ENCODE results near the gene GJD4.

Gene GJD4

GRCh38 chr10:35626971-35627507 is 21.9 kb downstream of the GJD4 start:
- no peak for DNase-seq (ENCODE audit: low spot score)

DNA sequence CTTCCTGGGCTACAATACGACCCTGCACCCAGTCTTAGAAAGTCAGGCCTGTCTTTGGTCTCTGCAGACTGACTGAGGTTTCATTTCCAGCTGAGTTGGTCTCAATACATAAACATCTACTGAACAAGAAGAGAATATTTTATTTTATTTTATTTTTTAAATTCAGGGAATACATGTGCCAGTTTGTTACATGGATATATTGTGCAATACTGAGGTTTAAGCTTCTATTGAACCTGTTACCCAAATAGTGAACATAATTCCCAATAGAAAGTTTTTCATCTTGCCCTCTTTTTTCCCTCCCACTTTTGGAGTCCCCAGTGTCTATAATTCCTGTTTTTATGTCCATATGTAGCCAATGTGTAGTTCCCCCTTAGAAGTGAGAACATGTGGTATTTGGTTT is 26.3 kb downstream of the GJD4 start:
- DNase-seq (ENCODE audit: low spot score), result no peak

DNA sequence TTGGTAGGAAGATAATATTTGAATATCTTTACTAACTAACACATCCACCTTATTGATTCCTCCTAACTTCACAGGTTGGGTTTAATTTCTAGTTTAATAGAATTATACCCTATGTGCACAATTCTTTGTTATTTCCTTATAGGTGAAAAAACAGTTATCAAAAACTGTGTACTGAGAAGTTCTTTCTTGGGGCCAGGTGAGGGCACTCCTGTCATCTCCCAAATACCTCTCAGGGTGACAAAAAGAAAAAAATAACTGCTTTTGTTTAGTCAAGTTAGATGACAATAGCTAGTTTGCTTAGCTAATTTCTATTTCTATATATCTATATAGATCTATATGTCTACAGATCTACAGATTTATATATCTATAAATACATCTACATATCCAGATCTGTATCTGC is 26.9 kb downstream of the GJD4 start:
- no peak for DNase-seq (ENCODE audit: low spot score)

DNA sequence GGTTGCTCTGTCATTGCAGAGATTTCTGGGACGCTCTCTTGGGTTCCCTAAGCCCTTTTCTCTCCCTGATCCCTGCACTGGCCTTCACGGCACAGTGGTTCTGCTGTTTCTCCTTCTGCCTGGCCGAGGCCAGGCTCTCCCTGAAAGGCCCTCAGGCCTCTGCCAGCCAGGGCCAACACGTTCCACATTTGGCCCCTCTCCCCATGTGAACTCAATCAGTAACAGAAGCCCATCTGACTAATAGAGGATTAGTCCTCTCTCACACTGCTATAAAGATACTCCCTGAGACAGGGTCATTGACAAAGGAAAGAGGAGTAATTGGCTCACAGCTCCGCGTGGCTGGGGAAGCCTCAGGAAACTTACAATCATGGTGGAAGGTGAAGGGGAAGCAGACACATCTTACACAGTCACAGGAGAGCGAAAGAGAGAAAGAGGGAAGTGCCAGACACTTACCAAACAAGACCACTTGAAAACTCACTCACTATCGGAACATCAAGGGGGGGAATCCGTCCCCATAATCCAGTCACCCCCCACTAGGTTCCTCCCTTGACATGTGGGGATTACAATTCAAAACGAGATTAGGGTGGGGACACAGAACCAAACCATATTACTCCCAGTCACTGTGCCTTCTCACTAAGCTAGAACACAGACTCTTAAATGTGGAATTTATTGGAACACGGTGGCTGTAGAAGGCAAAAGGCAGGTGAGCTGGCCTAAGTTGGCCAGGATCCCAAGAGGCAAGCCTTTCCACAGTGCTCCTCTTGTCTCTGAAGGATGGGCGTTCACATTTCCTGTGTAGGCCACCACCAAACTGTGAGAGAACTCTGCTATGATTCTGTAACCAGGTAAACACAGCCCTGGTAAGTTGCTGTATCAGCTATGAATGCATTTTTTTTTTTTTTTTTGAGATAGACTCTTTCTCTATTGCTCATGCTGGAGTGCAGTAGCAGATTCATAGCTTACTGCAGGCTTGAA is 28.2 kb downstream of the GJD4 start:
- no peak for DNase-seq (ENCODE audit: low spot score)

DNA sequence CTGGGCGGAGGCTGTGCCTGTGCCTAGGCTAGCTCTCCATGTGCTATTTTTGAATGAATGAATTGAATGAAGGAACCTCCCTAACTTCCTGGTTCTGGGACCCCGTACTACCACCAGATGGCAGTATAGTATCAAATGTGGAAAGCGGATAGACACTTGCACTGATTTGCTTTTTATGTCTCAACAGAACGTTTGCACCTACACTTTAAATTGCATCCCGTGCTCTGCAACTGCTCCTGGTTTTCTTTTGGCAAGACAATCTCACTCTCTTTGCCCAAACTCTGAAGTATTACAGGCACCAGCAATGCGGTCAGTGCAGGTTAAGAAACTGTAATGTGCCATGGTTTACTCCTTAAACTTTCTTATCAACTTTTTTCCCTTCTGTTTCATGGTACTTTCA is 30.4 kb downstream of the GJD4 start:
- peak; percentile 83 for DNase-seq (ENCODE audit: low spot score)

DNA sequence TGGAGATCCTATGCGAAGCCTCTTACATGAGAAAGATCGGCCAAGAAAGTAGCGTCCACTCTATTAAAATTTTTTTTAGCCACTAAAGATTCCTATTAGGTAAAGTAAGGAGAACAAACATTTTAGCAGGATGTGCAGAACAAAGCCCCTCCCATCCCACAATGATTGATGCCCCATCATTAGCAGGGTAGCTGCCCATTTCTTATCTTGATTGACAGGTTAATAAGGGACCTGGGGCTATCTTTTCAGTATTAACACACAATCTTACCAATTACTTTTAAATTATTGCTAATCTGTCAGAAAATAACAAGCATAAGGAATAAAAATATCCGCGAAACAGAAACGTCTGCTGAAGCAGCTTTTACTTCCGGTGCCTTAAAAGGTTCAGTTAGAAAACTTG is 31.8 kb downstream of the GJD4 start:
- DNase-seq (ENCODE audit: low spot score), result no peak

GRCh38 chr10:35637462-35637861 is 32.3 kb downstream of the GJD4 start:
- no peak for DNase-seq (ENCODE audit: low spot score)

- DNase-seq (ENCODE audit: low spot score), result no peak
Observed at GRCh38 chr10:35638101-35638500, 33.0 kb downstream of the GJD4 start.

GRCh38 chr10:35639021-35639727 is 34.0 kb downstream of the GJD4 start:
- no peak for DNase-seq (ENCODE audit: low spot score)

- peak; percentile 29 for DNase-seq (ENCODE audit: low spot score)
Observed at GRCh38 chr10:35639728-35640401, 34.7 kb downstream of the GJD4 start.

DNA sequence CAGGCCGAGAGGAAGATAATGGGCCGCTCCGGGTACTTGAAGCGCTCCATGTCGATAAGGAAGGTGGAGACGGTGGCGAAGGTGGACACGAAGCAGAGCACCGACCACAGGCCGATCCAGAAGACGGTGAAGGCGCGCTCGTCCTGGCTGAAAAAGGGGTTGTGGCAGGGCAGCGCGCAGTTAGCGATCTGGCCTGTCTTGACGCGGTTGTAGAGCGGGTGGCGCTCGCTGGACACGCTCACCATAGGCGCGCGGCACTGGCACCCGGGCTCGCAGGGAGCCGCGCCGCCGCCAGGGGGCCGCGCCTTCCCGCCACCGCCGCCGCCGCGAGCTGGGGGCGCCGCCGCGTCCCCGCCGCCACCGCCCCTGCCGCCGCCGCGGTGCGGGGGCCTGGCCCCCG is 35.3 kb downstream of the GJD4 start:
- peak; percentile 74 for DNase-seq (ENCODE audit: low spot score)

DNA sequence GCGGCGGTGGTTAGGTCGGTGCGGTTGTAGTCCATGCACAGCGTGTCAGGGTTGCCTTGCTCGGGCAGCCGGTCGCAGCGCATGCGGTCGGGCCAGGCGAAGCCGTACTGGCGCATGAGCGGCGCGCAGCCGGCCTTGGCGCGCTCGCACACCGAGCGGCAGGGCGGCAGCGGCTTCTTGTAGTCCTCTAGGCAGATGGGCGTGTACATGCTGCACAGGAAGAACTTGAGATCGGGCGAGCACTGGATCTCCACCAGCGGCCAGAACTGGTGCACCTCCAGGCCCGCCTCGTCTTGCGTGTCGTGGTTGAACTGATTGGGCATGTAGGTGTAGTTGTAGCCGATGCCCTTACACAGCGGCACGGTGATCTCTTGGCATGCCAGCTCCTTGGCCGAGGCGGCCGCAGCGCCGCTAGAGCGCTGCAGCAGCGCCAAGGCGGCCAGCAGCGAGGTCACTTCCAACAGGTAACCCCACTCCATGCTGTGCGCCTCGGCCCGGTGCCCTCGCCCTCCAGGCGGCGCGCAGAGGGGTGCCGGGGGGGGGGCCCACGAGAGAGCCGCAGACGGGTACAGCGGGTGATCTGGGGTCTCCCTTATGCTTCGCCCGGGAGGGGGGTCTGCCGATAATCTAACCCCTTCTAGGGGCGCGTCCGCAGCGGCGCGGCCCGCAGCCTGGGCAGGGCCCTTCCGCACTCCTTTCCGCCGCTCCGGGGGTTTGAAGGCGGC is 36.0 kb downstream of the GJD4 start:
- DNase-seq (ENCODE audit: low spot score), result peak; percentile 62

DNA sequence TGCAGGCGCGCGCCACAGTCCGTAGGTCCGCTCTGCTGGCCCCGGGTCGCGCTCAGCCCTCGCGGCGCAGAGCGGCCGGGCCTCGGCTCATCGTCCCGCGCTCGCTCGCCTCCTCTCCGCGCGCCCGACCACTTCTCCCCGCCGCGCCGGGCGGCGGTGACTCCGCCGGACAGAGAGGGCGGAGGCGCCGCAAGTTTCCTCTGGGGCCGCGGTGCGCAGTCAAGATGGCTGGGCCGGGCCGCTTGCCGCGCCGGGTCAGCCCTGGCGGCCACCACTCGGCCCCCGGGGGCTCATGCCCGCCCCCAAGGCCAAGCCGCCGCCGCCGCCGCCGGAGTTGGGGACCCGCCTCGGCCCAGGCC is 36.5 kb downstream of the GJD4 start:
- no peak for DNase-seq (ENCODE audit: low spot score)

- DNase-seq (ENCODE audit: low spot score), result peak; percentile 96
Observed at GRCh38 chr10:35642035-35642792, 37.1 kb downstream of the GJD4 start, which contains the start of gene FZD8. FZD8 (minus strand) TSS chr10:35642296; CDS start chr10:35641429, 867 bp downstream.

DNA sequence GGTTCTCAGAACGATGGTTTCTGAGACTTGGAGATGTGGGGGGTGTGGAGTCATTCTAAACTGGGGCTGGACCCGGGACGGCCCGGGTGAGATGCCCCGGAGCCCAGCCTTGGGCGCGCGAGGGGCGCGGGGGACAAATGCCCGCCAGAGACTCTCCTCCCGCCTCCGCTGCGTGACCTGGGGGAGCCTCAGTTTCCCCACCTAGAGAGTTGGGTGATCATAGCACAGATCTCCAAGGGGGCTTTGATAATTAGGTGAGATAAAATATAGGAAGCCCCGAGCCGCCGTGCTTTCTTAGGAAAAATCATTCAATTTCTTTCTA is 37.6 kb downstream of the GJD4 start:
- DNase-seq (ENCODE audit: low spot score), result no peak

- peak; percentile 72 for DNase-seq (ENCODE audit: low spot score)
Observed at GRCh38 chr10:35643151-35644049, 38.3 kb downstream of the GJD4 start.

GRCh38 chr10:35644050-35644950 is 39.2 kb downstream of the GJD4 start:
- DNase-seq (ENCODE audit: low spot score), result no peak

DNA sequence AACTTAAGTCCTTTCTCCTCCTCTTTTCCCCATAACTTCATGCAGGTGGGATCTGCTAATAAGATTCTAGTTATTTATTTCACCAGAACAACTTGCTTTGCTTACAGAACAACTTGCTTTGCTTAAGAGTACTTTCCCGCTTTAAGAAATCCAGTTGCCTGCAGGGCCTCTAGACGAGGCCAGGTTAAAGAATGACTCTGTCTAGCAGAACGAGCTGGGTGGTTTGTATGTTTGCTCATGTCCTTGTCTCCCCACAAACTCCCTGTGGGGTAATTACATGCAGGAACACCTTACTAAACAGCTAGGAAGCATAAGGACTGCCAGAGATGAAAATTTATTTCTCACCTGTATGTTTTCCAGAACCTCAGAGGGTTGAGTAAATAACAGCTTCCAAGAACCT is 45.8 kb downstream of the GJD4 start:
- no peak for DNase-seq (ENCODE audit: low spot score)

GRCh38 chr10:35652824-35653223 is 47.7 kb downstream of the GJD4 start:
- no peak for DNase-seq (ENCODE audit: low spot score)
